Tracheal epithelial cell (primary cell): ENCODE data around the gene AASS. TPM values are rescaled to one million over a fixed set of nuclear protein-coding genes. Genes with fewer than 3 reads are reported as not detected.

Experiments
- total RNA-seq: library from RNA; depleted of rRNA; stranded (reverse); fragments of >200 nt; gene quantifications from 2 replicates; pipeline ENCODE4 v1.2.1, GENCODE V29; 2014

AASS gene
- total RNA-seq: 7.2 and 8.5 TPM in 2 replicates

GRCh38 chr7:122143751-122144711 lies at the start of gene AASS:
Gene AASS (minus strand): TSS chr7:122144249. CDS start chr7:122133726, 10,523 bp downstream.

Other genes starting within 250 kb of the AASS start
- gene FEZF1, start 160.5 kb upstream of the AASS start, total RNA-seq: not detected in 2 replicates